RWPE1 (cell line): ENCODE results near the gene LMTK2.
A peak's percentile ranks its signal among the peaks of the same experiment; 100 is the strongest.

Experiments used
- CTCF ChIA-PET: fragments of 350-600 bp; sonication (Branson Sonifier 250); formaldehyde crosslinking; extraction: SDS; loops from one replicate; lab custom pipeline; 2021; lab: Yijun Ruan, JAX
- POLR2A ChIA-PET: fragments of 400-600 bp; formaldehyde crosslinking; extraction: SDS; loops from one replicate; lab custom pipeline; 2020; ENCODE audit warnings: antibody characterized with exemption; ENCODE audit not compliant: low non-redundant PET; lab: Yijun Ruan, JAX
- DNase-seq: peaks from one replicate; pipeline ENCODE4 v3.0.0; 2012; ENCODE audit warnings: low spot score
- H3K27ac ChIP-seq: fragments of 450-650 bp; 2 replicates; pipeline ENCODE4 v1.5.1; 2017
- CTCF ChIP-seq: fragments of 450-650 bp; conservative IDR thresholded peaks from 2 replicates; pipeline ENCODE4 v1.5.1; 2017; ENCODE audit warnings: low read depth, mild to moderate bottlenecking

The LMTK2 gene

GRCh38 chr7:98248156-98248555, 141.5 kb downstream of the LMTK2 start:
- TF ChIP-seq CTCF = no peak
- CTCF ChIA-PET = interaction anchor here (0.7 kb wide), 1 partner anchor 20 kb away, joined by 3 read pairs; no protein-coding TSS in a partner anchor
- no peak overlapping the region for H3K27ac ChIP-seq
- DNase-seq = no peak
- POLR2A ChIA-PET = no interaction called here

GRCh38 chr7:98249106-98249505, 142.4 kb downstream of the LMTK2 start:
- no peak for DNase-seq
- ChIA-PET POLR2A (no interaction called here), CTCF (no interaction called here)
- H3K27ac ChIP-seq = peak overlapping the region; percentile 10; the same call in 1 of the 2 replicates
- no peak for TF ChIP-seq CTCF

- no peak overlapping the region for H3K27ac ChIP-seq
- DNase-seq = no peak
- TF ChIP-seq CTCF = no peak
- ChIA-PET POLR2A (interaction anchor here (0.7 kb wide), 1 partner anchor 99 kb away, joined by 3 read pairs; no protein-coding TSS in a partner anchor), CTCF (interaction anchor here (0.6 kb wide), 2 partner anchors 16 to 53 kb away, joined by 3 to 4 read pairs; no protein-coding TSS in a partner anchor)
Measured at GRCh38 chr7:98250789-98251188, 144.1 kb downstream of the LMTK2 start.

GRCh38 chr7:98251231-98251600, 144.6 kb downstream of the LMTK2 start:
- CTCF ChIA-PET = interaction anchor here (0.6 kb wide), 1 partner anchor 53 kb away, joined by 4 read pairs; no protein-coding TSS in a partner anchor
- no peak for DNase-seq
- POLR2A ChIA-PET = no interaction called here
- no peak for TF ChIP-seq CTCF
- H3K27ac ChIP-seq = peak overlapping the region; percentile 70

GRCh38 chr7:98251601-98252424, 145.2 kb downstream of the LMTK2 start, which contains the start of gene TECPR1:
Gene TECPR1, minus strand, starts transcription at chr7:98252232. Its CDS starts 6,086 bp downstream, at chr7:98246146.
- CTCF ChIA-PET = no interaction called here
- no peak for TF ChIP-seq CTCF
- peak within 1 kb of the TSS; percentile 70 for H3K27ac ChIP-seq
- DNase-seq = peak; percentile 98
- POLR2A ChIA-PET = no interaction called here

- TF ChIP-seq CTCF = no peak
- POLR2A ChIA-PET = no interaction called here
- CTCF ChIA-PET = no interaction called here
- DNase-seq = no peak
- peak overlapping the region; percentile 70 for H3K27ac ChIP-seq
Measured at GRCh38 chr7:98252425-98253054, 145.9 kb downstream of the LMTK2 start.
